ENCODE measurements around the gene ENGASE. TPM values are rescaled to one million over a fixed set of nuclear protein-coding genes. Genes with fewer than 3 reads are reported as not detected.

Gene ENGASE
- total RNA-seq, 1 experiment from 2014 or later, result 34.5 TPM

GRCh38 chr17:79045001-79045729, 29.5 kb upstream of the ENGASE start:
- ATAC-seq (no peak), DNase-seq (no peak)
- no peak for TF ChIP-seq EZH2phosphoT487 (IDR thresholded peaks at IDR 0.05; ENCODE audit: borderline replicate concordance, low read length)
- no peak for TF ChIP-seq EZH2 (IDR thresholded peaks at IDR 0.05; ENCODE audit: low read length, unreplicated experiment)
- TF ChIP-seq CTCF (conservative IDR thresholded peaks at IDR 0.05; ENCODE audit: low read depth, low read length), result no peak
- Histone ChIP-seq H3K27ac (ENCODE audit: low read length) (no peak overlapping the region), H3K4me2 (ENCODE audit: low read length) (no peak overlapping the region), H3K9ac (ENCODE audit: low read length) (no peak overlapping the region), H3K9me3 (ENCODE audit: low read length) (no peaks in the 10 kb centered on the region), H3K4me1 (ENCODE audit: insufficient read depth, low read length) (peaks cover 8% of the 10 kb centered on the region), H2AFZ (ENCODE audit: low read length) (no peak overlapping the region), H3K4me3 (ENCODE audit: low read length) (no peak overlapping the region), H3F3A (ENCODE audit: low read length, unreplicated experiment) (no peaks in the 10 kb centered on the region), H3K79me2 (ENCODE audit: low read length) (no peaks in the 10 kb centered on the region), H3K27me3 (ENCODE audit: low read length) (no peaks in the 10 kb centered on the region), H3K9me2 (replicated peaks; ENCODE audit: low read length) (no peaks in the 10 kb centered on the region), H3K36me3 (ENCODE audit: low read depth, low read length) (no peaks in the 10 kb centered on the region), H4K20me1 (ENCODE audit: low read length) (no peaks in the 10 kb centered on the region)
- ChIA-PET CTCF (interaction anchor here (0.5 to 1.7 kb wide), 11 partner anchors 9 to 350 kb away, joined by 3 to 22 read pairs (median 4); no protein-coding TSS in a partner anchor), POLR2A (ENCODE audit: unreplicated experiment) (no interaction called here)
- BruUV-seq (replicated peaks), result no TSS peak
- intact Hi-C loops (cut with micrococcal nuclease), result no loop called here

DNA sequence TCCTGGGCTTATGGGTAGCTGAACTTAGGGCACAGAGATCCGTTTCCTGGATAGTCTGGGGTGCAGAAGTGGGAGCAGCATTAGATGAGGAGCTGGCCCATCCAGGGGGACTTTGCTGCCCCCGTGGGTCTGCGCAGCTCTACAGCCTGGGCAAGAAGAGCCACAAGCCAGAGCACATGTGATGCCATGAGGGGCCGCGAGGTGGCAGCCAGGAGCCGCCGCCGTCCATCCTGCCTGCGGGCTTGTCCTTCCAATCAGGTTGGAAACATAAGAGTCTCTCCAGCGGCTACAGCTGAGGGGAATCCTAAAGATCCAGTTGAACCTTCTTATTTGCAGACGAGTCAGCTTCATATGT, 28.8 kb upstream of the ENGASE start:
- H2AFZ ChIP-seq (ENCODE audit: low read length), result 0 out of 2 replicates have a peak overlapping the region, but pooled peaks have one; percentile 4
- ChIA-PET CTCF (interaction anchor here (0.5 to 1.7 kb wide), 10 partner anchors 9 to 349 kb away, joined by 3 to 22 read pairs (median 4); partner anchors contain the start of gene LGALS3BP), POLR2A (ENCODE audit: unreplicated experiment) (no interaction called here)
- no peaks in the 10 kb centered on the region for H3K36me3 ChIP-seq (ENCODE audit: low read depth, low read length)
- no peaks in the 10 kb centered on the region for H3K79me2 ChIP-seq (ENCODE audit: low read length)
- DNase-seq (peak; percentile 83), ATAC-seq (peak; percentile 70)
- peaks cover 5% of the 10 kb centered on the region; the same call in 1 of the 2 replicates for H3K4me1 ChIP-seq (ENCODE audit: insufficient read depth, low read length)
- no peak overlapping the region for H3K4me2 ChIP-seq (ENCODE audit: low read length)
- no peaks in the 10 kb centered on the region for H3K9me2 ChIP-seq (replicated peaks; ENCODE audit: low read length)
- H3K27me3 ChIP-seq (ENCODE audit: low read length), result no peaks in the 10 kb centered on the region
- intact Hi-C loops (cut with micrococcal nuclease), result loop anchor here (1.0 kb wide), 2 partner anchors 27 to 36 kb away; no protein-coding TSS in a partner anchor
- H3F3A ChIP-seq (ENCODE audit: low read length, unreplicated experiment), result no peaks in the 10 kb centered on the region
- no peak overlapping the region for H3K27ac ChIP-seq (ENCODE audit: low read length)
- H4K20me1 ChIP-seq (ENCODE audit: low read length), result no peaks in the 10 kb centered on the region
- H3K9me3 ChIP-seq (ENCODE audit: low read length), result no peaks in the 10 kb centered on the region
- H3K9ac ChIP-seq (ENCODE audit: low read length), result no peak overlapping the region
- H3K4me3 ChIP-seq (ENCODE audit: low read length), result no peak overlapping the region
- BruUV-seq (replicated peaks), result no TSS peak
- TF ChIP-seq EZH2 (IDR thresholded peaks at IDR 0.05; ENCODE audit: low read length, unreplicated experiment) (no peak), CTCF (conservative IDR thresholded peaks at IDR 0.05; ENCODE audit: low read depth, low read length) (peak; percentile 97), EZH2phosphoT487 (IDR thresholded peaks at IDR 0.05; ENCODE audit: borderline replicate concordance, low read length) (no peak)

Measured in PC-3 (cell line).